Activated T-cell treated with anti-CD3 and anti-CD28 coated beads, Interleukin-2, amount 50 U/mL, for 24 hours (primary cell): ENCODE data around the gene CTH.

Experiments used
- DNase-seq: peaks from one replicate; pipeline ENCODE4 v3.0.0-alpha.2; 2020
- H3K27ac Mint-ChIP-seq: 2 replicates; pipeline ENCODE4 v1.8.0; 2020; ENCODE audit warnings: mild to moderate bottlenecking, mixed read lengths
- H3K27me3 Mint-ChIP-seq: 2 replicates; pipeline ENCODE4 v1.8.0; 2020; ENCODE audit warnings: mixed read lengths
- H3K36me3 Mint-ChIP-seq: 2 replicates; pipeline ENCODE4 v1.8.0; 2020; ENCODE audit warnings: low read depth, mixed read lengths
- H3K4me1 Mint-ChIP-seq: 2 replicates; pipeline ENCODE4 v1.8.0; 2020; ENCODE audit warnings: low read depth, mixed read lengths
- H3K4me3 Mint-ChIP-seq: 2 replicates; pipeline ENCODE4 v1.8.0; 2020; ENCODE audit warnings: mild to moderate bottlenecking, moderate library complexity, mixed read lengths
- H3K9me3 Mint-ChIP-seq: 2 replicates; pipeline ENCODE4 v1.8.0; 2020; ENCODE audit warnings: mixed read lengths

The CTH gene

GRCh38 chr1:70486676-70487458 is 75.8 kb downstream of the CTH start:
- H3K27ac Mint-ChIP-seq: no peak overlapping the region
- no peak overlapping the region for H3K4me3 Mint-ChIP-seq
- H3K9me3 Mint-ChIP-seq: no peaks in the 10 kb centered on the region
- H3K27me3 Mint-ChIP-seq: peaks cover 3% of the 10 kb centered on the region
- no peak for DNase-seq
- no peaks in the 10 kb centered on the region for H3K36me3 Mint-ChIP-seq
- H3K4me1 Mint-ChIP-seq: no peaks in the 10 kb centered on the region

- Mint-ChIP-seq H3K4me1 (no peaks in the 10 kb centered on the region), H3K27ac (no peak overlapping the region), H3K4me3 (no peak overlapping the region), H3K27me3 (peaks cover 3% of the 10 kb centered on the region), H3K9me3 (no peaks in the 10 kb centered on the region), H3K36me3 (no peaks in the 10 kb centered on the region)
- DNase-seq: no peak
These were observed 76.4 kb downstream of the CTH start for GRCh38 chr1:70487459-70487815.

- Mint-ChIP-seq H3K4me3 (no peak overlapping the region), H3K36me3 (no peaks in the 10 kb centered on the region), H3K4me1 (no peaks in the 10 kb centered on the region), H3K9me3 (no peaks in the 10 kb centered on the region), H3K27ac (no peak overlapping the region), H3K27me3 (peaks cover 3% of the 10 kb centered on the region)
- DNase-seq: no peak
These were observed 77.0 kb downstream of the CTH start for GRCh38 chr1:70487910-70488665.
